GM23338 (cell line): ENCODE results near the gene NAALADL2. TPM values are rescaled to one million over a fixed set of nuclear protein-coding genes. Genes with fewer than 3 reads are reported as not detected.

Experiments used
- ATAC-seq: fragments of 200-7000 bp; cut with Tn5 transposase; 3 replicates; pipeline ENCODE4 v1.9.1; 2020
- DNase-seq: peaks from one replicate; pipeline ENCODE4 v3.0.0-alpha.2; 2015; ENCODE audit warnings: low spot score
- H2AFZ ChIP-seq: fragments of 200-600 bp; sonication (generic); 2 replicates; pipeline ENCODE4 v1.8.0; 2016; ENCODE audit warnings: antibody characterized with exemption, mild to moderate bottlenecking, moderate library complexity
- H3F3A ChIP-seq: fragments of 200-600 bp; sonication (generic); replicated peaks from 2 replicates; pipeline ENCODE4 v1.8.0; 2017; ENCODE audit warnings: antibody characterized with exemption, mixed run types, low read depth
- H3K27ac ChIP-seq: fragments of 200-600 bp; sonication (generic); 2 replicates; pipeline ENCODE4 v1.6.1; 2016; ENCODE audit warnings: low read depth
- H3K27me3 ChIP-seq: fragments of 200-600 bp; sonication (generic); 2 replicates; pipeline ENCODE4 v1.8.0; 2016; ENCODE audit warnings: mild to moderate bottlenecking, mixed run types, moderate library complexity; ENCODE audit not compliant: insufficient read depth
- H3K36me3 ChIP-seq: fragments of 200-600 bp; sonication (generic); 2 replicates; pipeline ENCODE4 v1.8.0; 2016; ENCODE audit warnings: mild to moderate bottlenecking; ENCODE audit not compliant: insufficient read depth
- H3K4me1 ChIP-seq: fragments of 200-600 bp; sonication (generic); 2 replicates; pipeline ENCODE4 v1.8.0; 2016; ENCODE audit warnings: mild to moderate bottlenecking, moderate library complexity; ENCODE audit not compliant: insufficient read depth
- H3K4me2 ChIP-seq: fragments of 200-600 bp; sonication (generic); 2 replicates; pipeline ENCODE4 v1.7.1; 2017; ENCODE audit warnings: mixed run types
- H3K4me3 ChIP-seq: fragments of 200-600 bp; sonication (generic); 2 replicates; pipeline ENCODE4 v1.6.1; 2016; ENCODE audit warnings: mixed run types
- H3K79me2 ChIP-seq: fragments of 200-600 bp; sonication (generic); replicated peaks from 2 replicates; pipeline ENCODE4 v1.8.0; 2017; ENCODE audit warnings: mild to moderate bottlenecking; ENCODE audit not compliant: insufficient read depth
- H3K9me2 ChIP-seq: fragments of 200-600 bp; sonication (generic); 2 replicates; pipeline ENCODE4 v1.8.0; 2017; ENCODE audit not compliant: insufficient read depth
- H4K20me1 ChIP-seq: fragments of 200-600 bp; sonication (generic); replicated peaks from 2 replicates; pipeline ENCODE4 v1.8.0; 2017; ENCODE audit warnings: mild to moderate bottlenecking; ENCODE audit not compliant: insufficient read depth
- H3K27ac Mint-ChIP-seq: 2 replicates; pipeline ENCODE4 v1.8.0; 2020; ENCODE audit warnings: inconsistent platforms, mild to moderate bottlenecking, moderate library complexity, mixed read lengths
- H3K27me3 Mint-ChIP-seq: 3 replicates; pipeline ENCODE4 v1.8.0; 2022; ENCODE audit warnings: low read depth, mild to moderate bottlenecking, moderate library complexity, mixed read lengths, inconsistent platforms; ENCODE audit not compliant: insufficient read depth, poor library complexity
- H3K36me3 Mint-ChIP-seq: 3 replicates; pipeline ENCODE4 v1.8.0; 2021; ENCODE audit warnings: low read depth, mild to moderate bottlenecking, inconsistent platforms, moderate library complexity, mixed read lengths
- H3K4me1 Mint-ChIP-seq: 3 replicates; pipeline ENCODE4 v1.8.0; 2020; ENCODE audit warnings: mild to moderate bottlenecking, inconsistent platforms, mixed read lengths
- H3K4me3 Mint-ChIP-seq: 3 replicates; pipeline ENCODE4 v1.8.0; 2021; ENCODE audit warnings: moderate library complexity, mild to moderate bottlenecking, inconsistent platforms, mixed read lengths
- H3K9me3 Mint-ChIP-seq: 3 replicates; pipeline ENCODE4 v1.8.0; 2020; ENCODE audit warnings: moderate library complexity, mild to moderate bottlenecking, inconsistent platforms, mixed read lengths
- ETS1 ChIP-seq: IDR thresholded peaks from 2 replicates; pipeline ENCODE4 v1.6.1; 2016; ENCODE audit warnings: antibody characterized with exemption
- EZH2phosphoT487 ChIP-seq: fragments of 200-600 bp; sonication (generic); IDR thresholded peaks from one replicate; pipeline ENCODE4 v1.8.1; 2018; ENCODE audit warnings: antibody characterized with exemption; ENCODE audit not compliant: unreplicated experiment
- NANOG ChIP-seq: IDR thresholded peaks from 2 replicates; pipeline ENCODE4 v1.6.1; 2016; ENCODE audit warnings: antibody characterized with exemption, borderline replicate concordance
- POLR2AphosphoS5 ChIP-seq: IDR thresholded peaks from 2 replicates; pipeline ENCODE4 v1.6.1; 2016; ENCODE audit warnings: antibody characterized with exemption, low read depth
- ZNF114 ChIP-seq: fragments of 250-450 bp; sonication (Bioruptor Pico); IDR thresholded peaks from 2 replicates; pipeline ENCODE4 v1.5.0; 2020; ENCODE audit warnings: mild to moderate bottlenecking, moderate library complexity
- ZNF331 ChIP-seq: fragments of 250-450 bp; sonication (Bioruptor Pico); IDR thresholded peaks from 2 replicates; pipeline ENCODE4 v1.5.0; 2020; ENCODE audit warnings: low read depth, mild to moderate bottlenecking, moderate library complexity
- ZNF462 ChIP-seq: fragments of 250-450 bp; sonication (Bioruptor Pico); IDR thresholded peaks from 2 replicates; pipeline ENCODE4 v1.5.0; 2020; ENCODE audit warnings: mild to moderate bottlenecking, moderate library complexity
- polyA plus RNA-seq: library from polyadenylated mRNA; unstranded; fragments of >200 nt; fragmentation: Nextera tagmentation; extraction: Ambion mirVana; gene quantifications from 2 replicates; pipeline ENCODE4 v1.2.1, GENCODE V29; 2016
- total RNA-seq: library from RNA; depleted of rRNA; stranded (reverse); fragments of >200 nt; shearing (Covaris generic); gene quantifications from 2 replicates; pipeline ENCODE4 v1.2.3, GENCODE V29; 2014

The NAALADL2 gene
- total and polyA plus RNA-seq, 2 experiments from 2014 or later, result 1.6 to 2.6 TPM

- TF ChIP-seq ZNF462 (CRISPR knock-in tag), result no peak
Observed at GRCh38 chr3:175735866-175736265, 876.7 kb downstream of the NAALADL2 start (continued).

- H3K9me3 Mint-ChIP-seq, result peaks cover 25% of the 10 kb centered on the region
- H3K27me3 Mint-ChIP-seq, result no peaks in the 10 kb centered on the region
- no peaks in the 10 kb centered on the region for H3K4me1 ChIP-seq
- no peaks in the 10 kb centered on the region for H3K9me2 ChIP-seq
- H3K79me2 ChIP-seq, result no peaks in the 10 kb centered on the region
- H4K20me1 ChIP-seq, result no peaks in the 10 kb centered on the region
- H3K36me3 Mint-ChIP-seq, result peaks cover 19% of the 10 kb centered on the region
- no peak overlapping the region for H3K4me3 ChIP-seq
- H3K4me1 Mint-ChIP-seq, result no peaks in the 10 kb centered on the region
- no peak overlapping the region for H3K4me3 Mint-ChIP-seq
- no peak overlapping the region for H3K27ac Mint-ChIP-seq
- H2AFZ ChIP-seq, result no peak overlapping the region
- peaks cover 7% of the 10 kb centered on the region; the same call in 1 of the 2 replicates for H3K36me3 ChIP-seq
- H3K27ac ChIP-seq, result no peak overlapping the region
- no peak for DNase-seq
- no peak for ATAC-seq
- H3F3A ChIP-seq, result no peaks in the 10 kb centered on the region
- H3K4me2 ChIP-seq, result no peak overlapping the region
- no peaks in the 10 kb centered on the region for H3K27me3 ChIP-seq
- TF ChIP-seq ZNF462 (CRISPR knock-in tag) (no peak), ZNF114 (CRISPR knock-in tag) (no peak), EZH2phosphoT487 (no peak), ZNF331 (no peak), ETS1 (no peak), NANOG (no peak), POLR2AphosphoS5 (no peak)
Observed at GRCh38 chr3:175737646-175738572, 878.8 kb downstream of the NAALADL2 start.
